Stomach smooth muscle (tissue), 2 donors: ENCODE data around the gene GPR78.
"Not testable (repeated sequence)": the region's sequence is repeated elsewhere in the genome, so short reads cannot be mapped to it uniquely, and the experiment has no call there.

Experiments used
- H3K27ac ChIP-seq: one replicate; pipeline ENCODE4 v1.7.0; 2013; ENCODE audit warnings: mild to moderate bottlenecking, low read length, inconsistent platforms
- H3K27me3 ChIP-seq, 2 donors: one replicate each; pipeline ENCODE4 v1.7.0; 2013; ENCODE audit warnings: low read length in 2 of 2; ENCODE audit not compliant: insufficient read depth in 2 of 2, control insufficient read depth in 1 of 2
- H3K36me3 ChIP-seq, 2 donors: one replicate each; pipeline ENCODE4 v1.7.0; 2013; ENCODE audit warnings: low read length in 2 of 2; ENCODE audit not compliant: control insufficient read depth in 2 of 2, insufficient read depth in 2 of 2
- H3K4me1 ChIP-seq: one replicate; pipeline ENCODE4 v1.7.0; 2013; ENCODE audit warnings: low read length; ENCODE audit not compliant: control insufficient read depth, insufficient read depth
- H3K4me3 ChIP-seq, 2 donors: one replicate each; pipeline ENCODE4 v1.7.0; 2013; ENCODE audit warnings: low read length in 2 of 2
- H3K9ac ChIP-seq, 2 donors: one replicate each; pipeline ENCODE4 v1.7.0; 2013; ENCODE audit warnings: low read length in 2 of 2, mild to moderate bottlenecking in 1 of 2
- H3K9me3 ChIP-seq, 2 donors: one replicate each; pipeline ENCODE4 v1.7.0; 2013; ENCODE audit warnings: low read length in 2 of 2; ENCODE audit not compliant: control insufficient read depth in 2 of 2
- donor health status: healthy.
- donor health status: Pancreatic carcinoma.

The GPR78 gene

DNA sequence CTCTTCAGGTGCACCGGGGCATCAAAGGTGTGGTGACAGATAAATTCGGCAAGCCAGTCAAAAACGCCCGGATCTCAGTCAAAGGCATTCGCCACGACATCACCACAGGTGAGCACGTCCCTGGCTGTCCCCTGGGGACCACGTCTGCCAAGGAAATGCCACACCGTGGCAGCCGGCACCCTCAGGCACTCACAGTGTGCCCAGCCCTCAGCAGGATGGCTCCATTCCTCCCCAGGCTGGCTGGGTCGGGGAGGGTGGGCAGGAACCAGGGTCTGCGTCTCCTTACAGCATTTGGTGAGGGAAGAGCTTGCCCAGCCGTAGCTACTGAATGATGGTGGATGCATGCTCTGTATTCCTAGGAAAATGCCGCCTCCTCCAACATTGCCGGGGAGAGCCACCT lies 38.2 kb downstream of the GPR78 start:
- H3K27me3 ChIP-seq = peaks cover 0 to 6% of the 10 kb centered on the region in 2 donors
- no peaks in the 10 kb centered on the region for H3K36me3 ChIP-seq
- no peak overlapping the region for H3K27ac ChIP-seq
- no peak overlapping the region for H3K4me3 ChIP-seq
- H3K9me3 ChIP-seq = no peaks in the 10 kb centered on the region
- H3K9ac ChIP-seq = no peak overlapping the region
- no peaks in the 10 kb centered on the region for H3K4me1 ChIP-seq

DNA sequence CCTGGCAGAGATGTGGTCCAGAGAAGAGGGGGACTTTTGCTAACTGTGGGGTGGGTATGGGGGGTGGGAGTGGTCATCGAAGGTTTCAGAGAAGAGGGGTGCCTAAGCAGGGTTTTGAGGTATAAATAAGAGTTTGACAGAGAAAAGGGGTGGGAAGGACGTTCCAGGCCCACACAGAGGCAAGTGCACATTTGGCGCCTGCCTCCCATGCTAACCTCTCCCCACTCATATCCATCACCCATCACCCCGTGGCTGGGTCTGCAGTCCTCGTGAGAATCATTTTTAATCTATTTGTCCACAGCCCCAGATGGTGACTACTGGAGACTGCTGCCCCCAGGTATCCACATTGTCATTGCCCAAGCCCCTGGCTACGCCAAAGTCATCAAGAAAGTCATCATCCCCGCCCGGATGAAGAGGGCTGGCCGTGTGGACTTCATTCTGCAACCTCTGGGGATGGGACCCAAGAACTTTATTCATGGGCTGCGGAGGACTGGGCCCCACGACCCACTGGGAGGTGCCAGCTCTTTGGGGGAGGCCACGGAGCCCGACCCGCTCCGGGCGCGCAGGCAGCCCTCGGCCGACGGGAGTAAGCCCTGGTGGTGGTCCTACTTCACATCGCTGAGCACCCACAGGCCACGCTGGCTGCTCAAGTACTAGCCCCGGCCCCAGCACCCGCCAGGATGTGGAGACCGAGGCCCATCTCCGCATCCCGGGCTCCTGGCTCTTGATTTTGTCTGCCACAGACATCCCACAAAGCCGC lies 38.9 kb downstream of the GPR78 start:
- no peak overlapping the region for H3K9ac ChIP-seq
- no peaks in the 10 kb centered on the region for H3K4me1 ChIP-seq

GRCh38 chr4:8621135-8621534 lies 40.9 kb downstream of the GPR78 start:
- H3K4me3 ChIP-seq, H3K27ac ChIP-seq, H3K27me3 ChIP-seq, H3K4me1 ChIP-seq, H3K9ac ChIP-seq, H3K36me3 ChIP-seq, H3K9me3 ChIP-seq: not testable (repeated sequence)

More for the DNA sequence above, 38.9 kb downstream of the GPR78 start:
- H3K9me3 ChIP-seq = no peaks in the 10 kb centered on the region
- H3K4me3 ChIP-seq = no peak overlapping the region
- no peaks in the 10 kb centered on the region for H3K36me3 ChIP-seq
- H3K27ac ChIP-seq = no peak overlapping the region
- H3K27me3 ChIP-seq = peaks cover 0 to 6% of the 10 kb centered on the region in 2 donors

- not testable (repeated sequence) for H3K27ac ChIP-seq, H3K4me3 ChIP-seq, H3K36me3 ChIP-seq, H3K9me3 ChIP-seq, H3K4me1 ChIP-seq, H3K27me3 ChIP-seq, H3K9ac ChIP-seq
These were observed 44.5 kb downstream of the GPR78 start for GRCh38 chr4:8624601-8625272.

GRCh38 chr4:8630240-8630905 lies 50.2 kb downstream of the GPR78 start:
- H3K4me3 ChIP-seq, H3K9me3 ChIP-seq, H3K9ac ChIP-seq, H3K27me3 ChIP-seq, H3K4me1 ChIP-seq, H3K36me3 ChIP-seq, H3K27ac ChIP-seq: not testable (repeated sequence)

DNA sequence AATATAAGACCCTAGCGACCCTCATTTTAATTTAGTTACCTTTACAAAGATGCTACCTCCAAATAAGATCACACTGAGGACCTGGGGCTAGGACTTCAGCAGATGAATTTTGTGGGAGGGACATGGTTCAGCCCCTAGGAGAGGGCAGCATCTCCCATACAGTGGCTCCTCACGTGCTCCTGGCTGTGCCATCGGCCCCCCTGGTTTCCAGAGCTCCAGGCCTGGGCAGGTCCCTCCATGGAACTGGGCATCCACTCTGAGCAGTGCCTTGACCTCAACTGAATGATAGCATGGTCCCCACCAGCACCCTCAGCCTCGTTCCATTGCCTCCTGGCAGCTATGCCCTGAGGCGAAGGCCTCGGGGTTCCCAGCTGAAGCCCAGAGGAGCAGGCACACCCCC lies 51.7 kb downstream of the GPR78 start:
- not testable (repeated sequence) for H3K27ac ChIP-seq, H3K4me1 ChIP-seq, H3K27me3 ChIP-seq, H3K9ac ChIP-seq, H3K36me3 ChIP-seq, H3K4me3 ChIP-seq, H3K9me3 ChIP-seq

GRCh38 chr4:8634773-8635172 lies 54.6 kb downstream of the GPR78 start:
- H3K9ac ChIP-seq, H3K4me3 ChIP-seq, H3K27ac ChIP-seq, H3K27me3 ChIP-seq, H3K9me3 ChIP-seq, H3K36me3 ChIP-seq, H3K4me1 ChIP-seq: not testable (repeated sequence)

- H3K27me3 ChIP-seq, H3K9me3 ChIP-seq, H3K4me3 ChIP-seq, H3K36me3 ChIP-seq, H3K9ac ChIP-seq, H3K4me1 ChIP-seq, H3K27ac ChIP-seq: not testable (repeated sequence)
These were observed 55.8 kb downstream of the GPR78 start for GRCh38 chr4:8635897-8636554.
